ENCODE data around the gene ABLIM3.

The ABLIM3 gene

GRCh38 chr5:149133795-149134777, 7.2 kb upstream of the ABLIM3 start:
- DNase-seq (ENCODE audit: low spot score), result peak; percentile 99

DNA sequence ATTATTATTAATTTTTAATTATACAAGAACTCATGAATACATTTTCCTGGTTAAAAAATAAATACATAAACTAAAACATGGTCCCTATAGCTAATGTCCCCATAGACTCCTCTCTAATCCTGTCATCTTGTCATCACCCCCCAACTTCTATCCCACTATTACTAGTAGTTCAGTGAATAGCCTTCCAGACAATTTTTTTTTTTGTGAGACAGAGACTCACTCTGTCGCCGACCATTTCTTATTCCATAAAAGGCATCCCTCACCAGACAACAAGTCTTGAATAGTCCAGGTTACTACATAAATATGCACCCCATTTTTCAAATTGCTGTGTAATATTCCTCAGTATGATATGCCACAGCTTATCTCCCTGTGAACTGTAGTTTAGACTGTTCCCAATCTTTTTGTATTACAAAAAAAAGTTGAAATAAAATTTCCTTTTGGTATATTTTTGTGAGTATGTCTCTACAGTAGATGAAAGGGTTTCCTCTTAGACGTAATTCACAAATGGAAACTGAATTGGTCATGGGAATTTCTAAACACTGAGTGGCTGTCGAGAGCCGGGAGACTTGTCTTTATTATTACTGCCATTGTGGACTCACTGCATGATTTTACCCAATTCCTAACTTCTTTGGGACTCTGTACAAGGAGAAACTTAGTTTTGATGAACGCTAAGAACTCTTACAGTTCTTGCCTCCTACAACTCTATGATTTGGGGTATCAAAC, 6.4 kb upstream of the ABLIM3 start:
- DNase-seq (ENCODE audit: low spot score), result no peak

- peak; percentile 79 for DNase-seq (ENCODE audit: low spot score)
Observed at GRCh38 chr5:149135536-149136201, 5.6 kb upstream of the ABLIM3 start.

DNA sequence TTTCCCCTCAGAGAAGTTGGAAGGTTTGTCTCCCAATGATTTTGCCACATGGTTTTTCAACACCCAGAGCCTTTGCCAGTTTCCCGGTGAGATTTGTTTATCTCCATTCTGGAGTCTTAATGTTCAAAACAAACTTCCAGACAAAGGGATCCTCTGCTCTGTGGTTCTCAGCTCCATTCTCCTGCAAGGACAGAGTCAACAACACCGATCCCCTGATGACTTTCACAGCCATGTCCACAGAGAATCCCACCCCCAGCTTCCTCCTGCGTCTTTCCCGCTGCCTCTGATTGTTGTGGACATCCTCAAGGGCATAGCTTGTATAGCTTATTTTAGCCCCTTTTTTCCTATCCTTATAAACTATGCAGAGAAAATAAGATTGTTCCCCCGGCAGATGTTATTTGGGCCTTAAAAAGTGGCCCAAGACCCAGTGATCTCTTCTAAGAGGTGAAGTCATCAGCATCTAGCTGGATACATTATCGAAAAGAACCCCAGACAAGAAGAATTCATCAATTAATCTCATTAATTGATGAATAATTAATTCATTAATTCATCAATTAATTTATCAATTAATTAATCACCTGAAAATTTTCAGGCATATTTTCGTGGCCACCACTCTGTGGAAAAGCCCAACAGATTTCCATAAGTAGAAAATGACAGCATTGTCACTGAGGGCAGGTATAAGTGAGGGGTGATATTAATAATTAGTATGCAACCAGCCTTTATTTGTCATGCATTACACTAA, 2.9 kb upstream of the ABLIM3 start:
- DNase-seq (ENCODE audit: low spot score), result no peak

- no peak for DNase-seq (ENCODE audit: low spot score)
Observed at GRCh38 chr5:149140197-149141002, 893 bp upstream of the ABLIM3 start.

DNA sequence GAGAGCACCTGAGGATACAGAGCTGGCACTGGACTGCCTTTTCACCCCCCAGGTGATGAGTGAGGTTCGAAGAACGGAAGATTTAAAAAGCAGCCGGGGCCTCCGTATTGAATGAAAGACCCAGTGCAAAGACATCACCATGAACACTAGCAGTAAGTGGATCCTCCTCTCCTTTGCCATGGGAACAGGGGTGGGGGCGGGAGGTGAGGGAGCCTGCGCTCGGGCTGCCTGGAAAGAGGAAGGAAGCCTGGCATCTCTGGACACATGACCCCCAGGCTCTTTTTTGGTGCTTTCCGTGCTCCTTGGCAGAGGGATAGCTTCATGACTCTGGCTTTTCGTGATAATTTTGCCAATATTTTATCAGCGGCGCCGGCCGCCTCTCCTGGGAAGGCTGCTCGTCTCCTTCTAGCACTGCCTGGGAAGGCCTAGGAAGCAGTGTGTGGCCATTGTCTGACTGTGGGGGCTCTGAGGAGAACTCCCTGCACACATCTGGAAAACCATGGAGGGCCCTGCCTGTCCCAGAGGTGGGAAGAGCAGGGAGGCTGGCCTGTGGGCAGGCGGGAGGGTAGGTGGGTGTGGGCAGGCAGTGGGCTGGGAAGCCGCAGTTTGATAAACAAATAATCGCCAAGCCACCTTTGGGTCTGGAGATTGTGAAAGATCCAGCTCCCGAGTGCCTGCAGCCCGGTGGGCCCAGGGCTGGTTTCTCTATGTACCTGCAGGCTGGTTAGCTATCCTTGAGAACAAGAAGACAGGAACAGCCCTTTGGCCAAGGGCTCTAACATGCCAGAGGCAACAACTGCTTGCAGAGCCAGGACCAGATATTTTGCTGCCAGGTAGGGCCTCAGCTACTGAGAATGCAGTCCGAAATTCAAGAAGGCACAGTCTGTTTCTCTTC, 911 bp downstream of the ABLIM3 start:
- no peak for DNase-seq (ENCODE audit: low spot score)

DNA sequence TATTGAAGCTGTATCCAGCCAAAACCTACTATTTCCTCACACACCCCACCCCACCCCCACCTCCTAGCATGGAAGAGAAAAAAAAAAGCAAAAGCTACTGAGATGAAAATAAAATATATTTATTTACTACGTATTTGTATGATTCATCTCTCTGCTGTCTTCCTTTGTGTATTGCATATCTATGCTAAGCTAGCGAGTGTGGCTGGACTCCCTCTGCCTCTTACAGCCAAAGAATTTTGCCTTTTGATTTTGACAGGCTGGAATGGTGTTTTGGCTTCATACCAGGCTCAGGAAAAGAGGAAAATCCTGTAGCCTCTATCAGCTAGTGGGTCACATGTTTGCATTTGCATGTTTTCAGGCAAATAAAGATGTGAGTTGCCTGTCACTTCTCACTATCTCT, 2.2 kb downstream of the ABLIM3 start:
- no peak for DNase-seq (ENCODE audit: low spot score)

- no peak for DNase-seq (ENCODE audit: low spot score)
Observed at GRCh38 chr5:149144637-149145036, 3.3 kb downstream of the ABLIM3 start.

- no peak for DNase-seq (ENCODE audit: low spot score)
Observed at GRCh38 chr5:149145138-149145537, 3.8 kb downstream of the ABLIM3 start.

- no peak for DNase-seq (ENCODE audit: low spot score)
Observed at GRCh38 chr5:149147676-149148075, 6.4 kb downstream of the ABLIM3 start.

DNA sequence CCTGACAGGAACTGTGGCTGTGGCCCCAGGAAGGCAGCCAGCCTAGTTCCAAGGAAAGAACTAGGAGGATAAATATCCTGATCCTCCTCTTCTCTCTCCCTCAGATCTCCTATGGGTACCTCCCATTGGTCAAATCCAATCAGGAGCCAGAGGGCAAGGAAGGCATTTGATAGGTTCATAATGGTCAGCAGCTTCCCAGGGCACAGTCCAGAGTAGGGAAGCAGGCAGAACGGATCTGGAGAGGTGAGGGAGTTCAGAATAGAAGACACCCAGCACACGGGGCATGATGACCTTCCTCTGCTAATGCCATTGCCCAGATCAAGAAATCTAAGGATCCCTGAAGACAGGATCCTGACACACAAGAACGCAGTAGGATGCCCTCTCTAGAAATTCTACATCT, 8.6 kb downstream of the ABLIM3 start:
- DNase-seq (ENCODE audit: low spot score), result no peak

DNA sequence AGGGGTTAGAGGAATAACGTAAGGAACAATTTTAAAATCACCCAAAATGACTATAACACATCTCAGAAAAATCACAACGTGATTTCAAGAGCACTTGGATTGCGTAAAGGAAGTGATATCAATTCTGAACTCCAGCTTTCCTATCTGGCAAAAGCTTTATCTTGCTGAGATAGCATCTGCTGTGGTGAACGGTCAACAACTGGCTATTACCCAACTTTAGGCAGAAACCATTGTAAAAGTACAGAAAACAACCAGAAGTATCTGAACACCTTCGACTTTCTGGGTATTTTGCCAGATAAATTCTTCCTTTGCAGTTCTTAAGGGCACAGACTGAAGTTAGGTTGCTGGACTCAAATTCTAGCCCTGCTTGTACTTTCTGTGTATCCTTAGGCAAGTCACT, 9.2 kb downstream of the ABLIM3 start:
- no peak for DNase-seq (ENCODE audit: low spot score)

DNA sequence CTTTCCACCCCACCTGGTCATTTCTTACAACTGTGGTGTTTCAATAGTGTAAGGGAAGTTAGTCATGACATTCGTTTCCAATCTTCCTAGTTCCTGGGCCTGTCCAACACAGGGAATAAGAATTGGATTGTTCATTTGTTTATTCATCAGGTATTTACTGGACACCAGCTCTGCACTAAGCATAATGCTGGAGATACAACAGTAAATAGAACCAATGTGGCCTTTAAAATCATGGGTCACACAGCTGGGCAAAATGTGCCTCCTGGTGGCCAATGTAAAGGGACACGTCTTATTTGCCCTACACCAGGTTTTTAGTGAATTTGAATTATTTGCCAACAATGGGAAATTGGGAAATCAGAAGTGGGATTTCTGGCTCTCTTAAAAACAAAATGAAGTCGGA, 10.4 kb downstream of the ABLIM3 start:
- no peak for DNase-seq (ENCODE audit: low spot score)

- peak; percentile 63 for DNase-seq (ENCODE audit: low spot score)
Observed at GRCh38 chr5:149152317-149152746, 11.0 kb downstream of the ABLIM3 start.

GRCh38 chr5:149153193-149153750, 12.0 kb downstream of the ABLIM3 start:
- no peak for DNase-seq (ENCODE audit: low spot score)

DNA sequence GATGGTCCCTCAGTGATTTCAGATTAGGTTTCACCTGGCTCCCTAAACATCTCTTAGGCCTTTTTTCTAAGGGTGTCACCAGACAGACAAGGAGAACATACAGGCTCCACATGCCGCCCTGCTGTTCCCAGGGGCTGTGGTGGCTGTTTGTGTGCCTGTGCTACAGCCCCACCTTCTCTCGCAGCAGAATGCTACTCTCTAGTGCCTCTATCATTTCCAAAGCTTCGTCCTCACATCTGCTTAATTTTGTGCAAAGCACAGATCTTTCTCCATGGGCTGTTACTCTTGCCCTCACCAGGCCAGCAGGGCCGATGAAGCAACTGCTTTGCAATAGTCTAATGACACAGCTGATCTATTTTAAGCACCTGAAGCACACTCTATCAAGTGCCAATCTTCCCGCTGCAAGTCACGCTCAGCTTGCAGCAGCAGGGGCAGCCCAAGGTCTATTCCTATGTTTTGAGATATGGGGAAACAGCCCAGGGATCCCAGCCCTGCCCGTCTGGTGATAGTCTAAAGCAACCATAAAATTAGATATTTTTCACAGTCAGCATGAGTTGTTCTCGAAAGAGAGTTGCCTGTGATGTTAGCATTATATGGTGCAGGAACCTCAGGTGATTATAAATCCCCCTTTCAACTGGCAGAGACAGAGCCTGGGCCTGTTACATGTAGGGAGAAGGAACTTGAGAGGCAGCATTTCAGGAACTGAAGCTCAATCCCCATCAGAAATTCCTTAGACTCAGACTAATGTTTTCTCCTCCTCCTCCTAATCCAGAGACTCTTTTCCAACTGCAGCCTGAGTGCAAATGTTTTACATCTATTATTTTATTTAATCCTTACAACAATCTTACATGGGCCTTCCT, 12.7 kb downstream of the ABLIM3 start:
- no peak for DNase-seq (ENCODE audit: low spot score)

DNA sequence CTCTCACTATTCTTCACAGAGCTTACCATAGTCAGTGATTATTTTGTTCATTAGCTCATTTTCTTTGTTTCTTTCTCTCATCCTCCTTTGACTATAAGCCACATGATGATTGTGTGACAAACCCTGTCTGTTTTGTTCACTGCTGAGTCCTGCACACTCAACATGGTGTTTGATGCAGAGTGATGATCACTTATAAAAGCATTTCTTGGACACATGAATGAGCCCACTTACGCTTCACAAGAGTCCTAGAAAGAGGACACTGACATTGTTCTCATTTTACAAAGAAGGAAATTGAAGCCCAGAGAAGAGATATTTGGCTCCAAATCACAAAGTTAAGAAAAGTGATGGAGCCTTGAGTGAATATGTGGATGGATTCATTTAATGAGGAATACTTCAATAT, 13.4 kb downstream of the ABLIM3 start:
- DNase-seq (ENCODE audit: low spot score), result no peak

GRCh38 chr5:149156435-149157083, 15.3 kb downstream of the ABLIM3 start:
- no peak for DNase-seq (ENCODE audit: low spot score)
